ENCODE data around the gene VAMP4.
A peak's percentile ranks its signal among the peaks of the same experiment; 100 is the strongest.
"Not testable (repeated sequence)": the region's sequence is repeated elsewhere in the genome, so short reads cannot be mapped to it uniquely, and the experiment has no call there.

VAMP4 gene

GRCh38 chr1:171748651-171749050, 6.8 kb upstream of the VAMP4 start:
- DNase-seq = no peak

DNA sequence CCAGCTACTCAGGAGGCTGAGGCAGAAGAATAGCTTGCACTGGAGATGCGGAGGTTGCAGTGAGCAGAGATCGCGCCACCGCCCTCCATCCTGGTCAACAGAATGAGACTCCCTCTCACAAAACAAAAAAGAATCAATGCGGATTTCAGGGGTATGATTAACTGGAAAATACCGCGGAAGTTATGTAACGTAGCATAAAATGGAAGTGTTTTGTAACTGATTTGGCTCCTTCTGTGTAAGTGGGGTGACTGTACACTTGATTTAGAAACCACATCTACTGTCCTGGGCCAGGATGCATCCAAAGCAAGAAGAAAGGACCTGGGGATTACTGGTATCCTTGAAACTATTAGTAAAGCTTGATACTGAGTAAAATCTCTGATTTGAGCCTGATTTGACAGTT, 3.1 kb upstream of the VAMP4 start:
- DNase-seq = no peak

GRCh38 chr1:171743081-171743870, 1.4 kb upstream of the VAMP4 start:
- DNase-seq = peak; percentile 40

- peak; percentile 63 for DNase-seq
Measured at GRCh38 chr1:171742577-171742922, 685 bp upstream of the VAMP4 start.

GRCh38 chr1:171740987-171741871, 636 bp downstream of the VAMP4 start:
- DNase-seq = no peak

DNA sequence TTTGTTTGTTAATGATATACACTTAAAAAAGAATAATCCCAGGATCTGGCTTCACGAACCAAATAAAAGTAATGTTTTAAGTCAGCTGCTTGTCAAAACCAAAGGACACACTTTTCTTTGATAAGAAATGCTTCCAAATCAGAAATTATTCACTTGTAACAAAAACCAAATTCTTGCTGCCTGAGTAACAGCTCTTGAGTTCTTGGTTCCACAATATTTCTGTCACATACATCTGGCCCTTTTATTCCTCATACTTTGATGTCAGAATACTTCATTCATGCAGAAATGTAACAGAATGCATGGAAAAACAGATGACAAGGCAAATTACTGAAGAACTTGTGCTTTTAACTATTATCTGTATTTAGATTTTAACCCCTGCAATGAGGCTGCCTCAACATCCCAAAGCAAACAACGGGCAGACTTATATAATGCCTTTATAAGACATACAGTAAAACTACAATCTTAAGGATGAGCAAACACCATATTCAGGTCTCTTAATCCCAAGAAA, 1.5 kb downstream of the VAMP4 start:
- DNase-seq = no peak

GRCh38 chr1:171739656-171740055, 2.2 kb downstream of the VAMP4 start:
- no peak for DNase-seq

DNA sequence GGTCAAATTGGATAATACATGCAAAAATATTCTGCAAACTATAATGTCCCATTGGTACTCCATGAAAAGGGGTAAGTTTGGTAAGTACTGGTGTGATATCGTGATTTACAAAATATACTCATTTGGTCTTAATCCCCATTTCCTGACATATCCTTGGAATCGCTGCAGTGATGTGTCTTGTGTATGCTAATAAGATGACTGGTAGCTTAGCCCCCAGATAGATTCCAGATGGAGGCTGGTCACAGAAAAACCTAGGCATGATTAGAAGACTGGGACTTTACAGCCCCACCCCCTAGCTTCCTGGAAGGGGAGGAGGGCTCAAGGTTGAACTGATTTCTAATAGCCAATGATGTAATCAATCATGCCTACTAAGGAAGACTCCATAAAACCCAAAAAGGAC, 3.0 kb downstream of the VAMP4 start:
- no peak for DNase-seq

DNA sequence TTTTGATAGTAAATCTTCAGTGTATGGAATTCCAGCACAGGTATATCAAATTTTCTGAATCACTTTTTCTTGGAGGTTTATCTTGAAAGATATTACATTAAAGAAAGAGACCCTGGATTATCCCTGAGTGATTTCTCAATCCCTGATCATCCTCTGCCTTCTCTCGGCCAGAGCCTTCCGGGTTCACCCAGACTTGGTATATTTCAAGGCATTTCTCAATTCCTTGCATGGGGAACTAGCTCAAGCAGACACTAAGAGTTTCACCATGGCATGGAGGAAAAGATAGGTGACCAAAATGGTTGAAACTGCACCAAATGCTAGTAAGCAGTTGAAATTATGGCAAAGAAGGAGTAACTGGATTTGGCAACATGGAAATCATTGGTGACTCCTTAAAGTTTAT, 5.7 kb downstream of the VAMP4 start:
- no peak for DNase-seq

GRCh38 chr1:171730052-171730451, 11.8 kb downstream of the VAMP4 start:
- no peak for DNase-seq

- no peak for DNase-seq
Measured at GRCh38 chr1:171727778-171728177, 14.1 kb downstream of the VAMP4 start.

- not testable (repeated sequence) for DNase-seq
Measured at GRCh38 chr1:171723180-171723579, 18.7 kb downstream of the VAMP4 start.

DNA sequence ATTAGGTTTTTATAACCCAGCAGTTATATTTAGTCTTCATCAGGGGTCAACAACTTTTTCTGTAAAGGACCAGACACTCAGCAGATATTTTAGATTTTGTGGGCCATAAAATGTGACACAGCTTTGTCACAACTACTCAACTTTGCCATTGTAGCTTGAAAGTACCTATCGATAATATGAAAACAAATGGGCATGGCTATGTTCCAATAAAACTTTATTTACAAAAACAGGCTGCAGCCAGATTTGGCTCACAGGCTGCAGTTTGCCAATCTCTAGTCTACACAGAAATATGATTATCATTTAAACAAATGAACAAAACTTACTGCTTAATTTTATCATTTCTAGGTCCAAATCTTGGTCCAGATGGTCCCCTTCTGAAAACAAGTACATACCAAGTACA, 23.0 kb downstream of the VAMP4 start:
- no peak for DNase-seq

GRCh38 chr1:171718216-171718615, 23.6 kb downstream of the VAMP4 start:
- DNase-seq = no peak

DNA sequence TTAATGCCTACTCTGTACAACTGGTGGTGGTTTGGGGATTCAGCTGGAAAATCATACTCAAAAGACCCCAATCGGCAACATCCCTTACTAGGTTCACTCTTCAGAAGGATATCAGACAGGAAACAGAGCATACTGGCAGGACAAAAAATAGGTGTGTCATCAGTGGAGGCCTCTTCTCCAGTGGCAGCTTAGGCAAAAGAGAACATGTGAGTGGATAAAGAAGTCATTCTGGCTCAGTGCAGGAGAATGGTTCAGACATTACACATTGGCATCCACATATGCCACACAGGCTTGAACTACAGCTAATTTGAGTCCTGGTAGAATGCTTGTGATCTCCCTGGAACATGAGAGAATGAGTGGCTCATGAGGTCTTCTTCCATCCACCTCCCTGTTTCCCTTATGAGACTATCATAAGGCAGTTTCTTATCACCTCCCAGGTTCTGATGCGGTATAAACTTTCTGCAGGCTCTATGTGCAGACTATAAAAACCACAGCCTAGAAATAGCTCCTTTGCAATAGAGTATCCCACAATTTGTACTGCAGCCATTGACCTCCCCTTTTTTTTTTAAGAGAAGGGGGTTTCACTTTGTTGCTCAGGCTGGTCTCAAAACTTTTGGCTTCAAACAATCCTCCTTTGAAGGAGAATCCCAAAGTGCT, 24.7 kb downstream of the VAMP4 start:
- DNase-seq = no peak

- DNase-seq = no peak
Measured at GRCh38 chr1:171716616-171717015, 25.2 kb downstream of the VAMP4 start.

GRCh38 chr1:171715813-171716251, 26.0 kb downstream of the VAMP4 start:
- peak; percentile 38 for DNase-seq

DNA sequence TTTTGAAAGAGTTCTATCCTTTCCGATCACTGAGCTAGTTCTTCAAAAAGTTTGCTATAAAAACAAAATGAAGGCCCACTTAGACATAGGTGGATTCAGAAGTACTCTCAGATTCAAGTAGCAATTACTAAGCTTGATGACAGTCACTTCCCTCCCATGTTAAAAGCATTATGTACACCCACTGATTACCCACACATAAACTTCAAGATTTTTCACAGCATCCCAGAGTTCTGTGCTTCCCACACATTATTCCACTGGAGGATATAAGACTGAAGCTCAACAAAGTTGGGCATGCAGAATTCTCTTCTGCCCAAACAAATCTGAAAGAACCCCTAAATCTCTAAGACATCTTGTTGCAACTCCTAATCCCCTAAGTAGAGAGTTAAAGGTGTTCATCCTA, 29.5 kb downstream of the VAMP4 start:
- no peak for DNase-seq

GRCh38 chr1:171711643-171712042, 30.2 kb downstream of the VAMP4 start:
- DNase-seq = no peak

GRCh38 chr1:171707583-171707982, 34.3 kb downstream of the VAMP4 start:
- no peak for DNase-seq

GRCh38 chr1:171702598-171702997, 39.3 kb downstream of the VAMP4 start:
- no peak for DNase-seq

DNA sequence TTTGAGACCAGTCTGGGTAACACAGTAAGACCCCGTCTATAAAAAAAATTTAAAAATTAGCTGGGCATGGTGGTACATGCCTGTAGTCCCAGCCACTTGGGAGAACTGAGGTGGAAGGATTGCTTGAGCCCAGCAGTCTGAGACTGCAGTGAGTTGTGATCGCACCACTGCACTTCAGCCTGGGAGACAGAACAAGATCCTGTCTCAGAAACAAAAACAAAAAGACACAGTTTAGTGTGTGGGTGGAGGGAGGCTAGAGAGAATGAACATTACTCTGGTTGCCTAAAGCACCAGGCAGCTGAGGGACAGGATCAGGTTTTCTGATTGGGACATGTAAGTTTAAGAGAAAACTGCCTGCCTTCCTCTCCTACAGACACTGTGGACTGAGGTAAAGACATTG, 42.3 kb downstream of the VAMP4 start:
- DNase-seq = peak; percentile 65

DNA sequence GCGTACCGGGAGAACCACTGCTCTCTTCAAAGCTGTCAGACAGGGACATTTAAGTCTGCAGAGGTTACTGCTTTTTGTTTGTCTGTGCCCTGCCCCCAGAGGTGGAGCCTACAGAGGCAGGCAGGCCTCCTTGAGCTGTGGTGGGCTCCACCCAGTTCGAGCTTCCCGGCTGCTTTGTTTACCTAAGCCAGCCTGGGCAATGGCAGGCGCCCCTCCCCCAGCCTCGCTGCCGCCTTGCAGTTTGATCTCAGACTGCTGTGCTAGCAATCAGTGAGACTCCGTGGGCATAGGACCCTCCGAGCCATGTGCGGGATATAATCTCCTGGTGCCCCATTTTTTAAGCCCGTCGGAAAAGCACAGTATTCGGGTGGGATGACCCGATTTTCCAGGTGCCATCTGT, 46.1 kb downstream of the VAMP4 start:
- DNase-seq = not testable (repeated sequence)

Data from kidney glomerular epithelial cell (primary cell).